ENCODE results near the gene ZGRF1. TPM values are rescaled to one million over a fixed set of nuclear protein-coding genes. Genes with fewer than 3 reads are reported as not detected.

Gene ZGRF1, protein sequence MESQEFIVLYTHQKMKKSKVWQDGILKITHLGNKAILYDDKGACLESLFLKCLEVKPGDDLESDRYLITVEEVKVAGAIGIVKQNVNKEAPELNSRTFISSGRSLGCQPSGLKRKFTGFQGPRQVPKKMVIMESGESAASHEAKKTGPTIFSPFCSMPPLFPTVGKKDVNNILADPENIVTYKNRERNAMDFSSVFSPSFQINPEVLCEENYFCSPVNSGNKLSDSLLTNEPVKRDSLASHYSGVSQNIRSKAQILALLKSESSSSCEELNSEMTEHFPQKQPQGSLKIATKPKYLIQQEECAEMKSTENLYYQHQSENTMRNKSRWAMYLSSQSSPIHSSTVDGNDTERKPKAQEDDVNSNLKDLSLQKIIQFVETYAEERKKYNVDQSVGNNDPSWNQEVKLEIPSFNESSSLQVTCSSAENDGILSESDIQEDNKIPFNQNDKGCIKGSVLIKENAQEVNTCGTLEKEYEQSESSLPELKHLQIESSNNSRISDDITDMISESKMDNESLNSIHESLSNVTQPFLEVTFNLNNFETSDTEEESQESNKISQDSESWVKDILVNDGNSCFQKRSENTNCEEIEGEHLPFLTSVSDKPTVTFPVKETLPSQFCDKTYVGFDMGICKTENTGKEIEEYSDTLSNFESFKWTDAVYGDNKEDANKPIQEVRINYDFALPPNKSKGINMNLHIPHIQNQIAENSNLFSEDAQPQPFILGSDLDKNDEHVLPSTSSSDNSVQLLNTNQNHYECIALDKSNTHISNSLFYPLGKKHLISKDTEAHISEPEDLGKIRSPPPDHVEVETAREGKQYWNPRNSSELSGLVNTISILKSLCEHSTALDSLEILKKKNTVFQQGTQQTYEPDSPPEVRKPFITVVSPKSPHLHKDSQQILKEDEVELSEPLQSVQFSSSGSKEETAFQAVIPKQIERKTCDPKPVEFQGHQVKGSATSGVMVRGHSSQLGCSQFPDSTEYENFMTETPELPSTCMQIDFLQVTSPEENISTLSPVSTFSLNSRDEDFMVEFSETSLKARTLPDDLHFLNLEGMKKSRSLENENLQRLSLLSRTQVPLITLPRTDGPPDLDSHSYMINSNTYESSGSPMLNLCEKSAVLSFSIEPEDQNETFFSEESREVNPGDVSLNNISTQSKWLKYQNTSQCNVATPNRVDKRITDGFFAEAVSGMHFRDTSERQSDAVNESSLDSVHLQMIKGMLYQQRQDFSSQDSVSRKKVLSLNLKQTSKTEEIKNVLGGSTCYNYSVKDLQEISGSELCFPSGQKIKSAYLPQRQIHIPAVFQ (N-terminal part only)
- 1 to 10 TPM in 3 of 4 donors, under 1 TPM in 1; 0.55 to 2.9 (median 1.8) TPM for total RNA-seq

DNA sequence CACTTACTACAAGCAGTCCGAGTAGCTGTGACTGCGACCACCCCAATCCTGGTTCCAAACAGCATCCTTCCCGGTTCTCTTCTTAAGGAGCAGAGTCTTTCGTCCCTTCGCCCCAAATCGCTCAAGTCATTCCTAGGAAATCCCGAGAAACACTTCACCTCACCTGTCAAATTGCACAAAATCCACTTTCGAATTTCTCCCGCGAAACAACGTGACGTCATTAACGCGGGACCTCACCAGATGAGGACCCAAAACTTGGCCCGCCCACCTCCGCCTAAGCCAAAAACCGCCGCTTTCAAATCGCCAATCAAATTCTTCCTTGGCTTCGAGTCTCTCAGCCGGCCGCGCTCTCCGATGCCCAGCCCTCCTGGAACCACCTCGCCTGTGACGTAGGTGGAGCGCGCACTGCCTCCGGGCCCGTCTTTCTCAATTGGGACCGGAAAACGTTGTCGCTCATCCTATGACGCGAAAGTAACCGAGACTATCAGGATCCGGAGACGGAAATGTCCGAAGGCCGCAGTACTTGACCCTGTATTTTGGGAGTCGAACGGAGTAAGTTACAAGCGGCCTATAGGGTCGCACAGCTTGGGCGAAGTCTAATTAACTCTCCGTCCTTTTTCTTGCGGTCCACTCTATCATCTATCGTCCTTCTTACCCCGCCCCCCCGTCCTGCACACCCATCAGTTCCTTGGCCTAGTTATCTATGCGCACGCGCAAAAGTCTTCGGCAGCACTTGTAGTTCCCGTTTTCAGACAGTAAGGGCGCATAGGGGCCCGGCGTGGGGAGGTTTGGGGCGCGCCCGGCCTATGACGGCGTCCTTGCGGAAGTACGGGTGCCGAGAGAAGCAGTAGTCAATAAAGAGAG, at the start of gene ZGRF1, which contains the start of gene LARP7:
ZGRF1 (minus strand) TSS at position 222 of the 864 bp plus-strand sequence. CDS start 3,733 bp downstream, outside the sequence.
LARP7 (plus strand) TSS at position 456 of the 864 bp plus-strand sequence. CDS start 7,527 bp downstream, outside the sequence.
- H3K27ac ChIP-seq, result peak within 1 kb of the TSS; percentile 87 to 93 (median 91)
- peak within 1 kb of the TSS; percentile 66 to 86 (median 72) for H3K4me3 ChIP-seq
- H3K9me3 ChIP-seq, result no peaks in the 10 kb centered on the region
- peaks cover 34 to 41% of the 10 kb centered on the region in 2 donors for H3K4me1 ChIP-seq
- no peaks in the 10 kb centered on the region for H3K27me3 ChIP-seq
- DNase-seq (peak; percentile 97 to 98), ATAC-seq (peak; percentile 96 to 97)
- TF ChIP-seq POLR2A (IDR thresholded peaks at IDR 0.05), result peak; percentile 49 to 52
- TF ChIP-seq, protein P1, sequence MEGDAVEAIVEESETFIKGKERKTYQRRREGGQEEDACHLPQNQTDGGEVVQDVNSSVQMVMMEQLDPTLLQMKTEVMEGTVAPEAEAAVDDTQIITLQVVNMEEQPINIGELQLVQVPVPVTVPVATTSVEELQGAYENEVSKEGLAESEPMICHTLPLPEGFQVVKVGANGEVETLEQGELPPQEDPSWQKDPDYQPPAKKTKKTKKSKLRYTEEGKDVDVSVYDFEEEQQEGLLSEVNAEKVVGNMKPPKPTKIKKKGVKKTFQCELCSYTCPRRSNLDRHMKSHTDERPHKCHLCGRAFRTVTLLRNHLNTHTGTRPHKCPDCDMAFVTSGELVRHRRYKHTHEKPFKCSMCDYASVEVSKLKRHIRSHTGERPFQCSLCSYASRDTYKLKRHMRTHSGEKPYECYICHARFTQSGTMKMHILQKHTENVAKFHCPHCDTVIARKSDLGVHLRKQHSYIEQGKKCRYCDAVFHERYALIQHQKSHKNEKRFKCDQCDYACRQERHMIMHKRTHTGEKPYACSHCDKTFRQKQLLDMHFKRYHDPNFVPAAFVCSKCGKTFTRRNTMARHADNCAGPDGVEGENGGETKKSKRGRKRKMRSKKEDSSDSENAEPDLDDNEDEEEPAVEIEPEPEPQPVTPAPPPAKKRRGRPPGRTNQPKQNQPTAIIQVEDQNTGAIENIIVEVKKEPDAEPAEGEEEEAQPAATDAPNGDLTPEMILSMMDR (IDR thresholded peaks at IDR 0.05 in 4 of 5, conservative IDR thresholded peaks at IDR 0.05 in 1 of 5), result peak; percentile 92 to 100 (median 99)
- H3K36me3 ChIP-seq, result no peaks in the 10 kb centered on the region
- intact Hi-C loops (cut with DNase I; ENCODE audit: low total_unique reads), result loop anchor here (1.0 to 5.0 kb wide), 6 partner anchors 35 to 406 kb away; partner anchors contain the start of gene AP1AR
- in situ Hi-C loops (cut with MboI; ENCODE audit: low sequenced_read_pairs in 4 of 4), result loop anchor here (5.0 to 25.0 kb wide), 3 partner anchors 125 to 300 kb away; no protein-coding TSS in a partner anchor

DNA sequence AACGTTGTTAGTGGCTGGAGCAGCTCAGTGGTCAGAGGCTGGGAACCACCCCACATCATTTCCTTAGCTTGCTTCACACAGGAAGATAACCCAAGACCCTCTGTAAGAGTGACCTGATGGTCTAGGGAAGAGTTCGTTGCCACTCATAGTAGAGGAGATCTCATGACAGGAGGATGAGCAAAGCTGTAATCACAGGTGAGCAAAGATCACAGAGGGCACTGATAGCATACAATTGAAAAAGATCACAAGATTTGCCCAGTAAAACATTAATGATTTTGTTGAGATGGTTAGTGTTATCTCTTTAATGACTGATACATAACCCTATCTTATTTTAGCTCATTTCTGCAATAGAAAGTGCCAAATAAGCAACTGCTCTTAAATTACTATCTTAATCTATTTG, 44.3 kb upstream of the ZGRF1 start:
- in situ Hi-C loops (cut with MboI; ENCODE audit: low sequenced_read_pairs in 4 of 4), result no loop called here
- H3K4me1 ChIP-seq, result peaks cover 0 to 7% of the 10 kb centered on the region in 2 donors
- no peak for ATAC-seq

DNA sequence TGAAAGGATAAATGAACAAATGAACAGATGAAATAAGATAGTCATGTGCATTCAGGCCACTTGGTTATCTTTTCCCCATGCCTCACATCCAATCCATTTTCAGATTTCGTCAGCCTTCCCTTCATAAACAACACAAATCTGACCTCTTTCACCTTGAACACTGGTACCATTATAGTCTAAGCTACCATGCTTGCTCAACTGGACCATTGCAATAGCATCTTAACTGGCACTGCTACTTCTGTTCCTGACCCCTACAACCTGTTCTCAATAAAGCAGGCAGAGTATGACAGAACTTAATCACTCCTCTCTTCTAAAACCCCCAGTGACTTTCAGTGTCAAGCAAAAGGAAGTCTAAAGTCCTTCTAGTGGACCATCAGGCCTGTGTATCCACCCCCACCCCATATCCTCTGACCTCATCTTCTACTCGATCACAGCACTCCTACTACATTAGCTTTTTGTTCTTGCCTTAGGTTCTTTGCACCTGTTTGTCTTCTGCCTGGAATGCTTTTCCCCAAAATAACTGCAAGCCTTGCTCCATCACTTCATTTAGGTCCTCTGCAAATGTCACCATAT, 40.9 kb upstream of the ZGRF1 start:
- no peak for TF ChIP-seq POLR2A (IDR thresholded peaks at IDR 0.05)
- TF ChIP-seq, protein P1 (IDR thresholded peaks at IDR 0.05 in 4 of 5, conservative IDR thresholded peaks at IDR 0.05 in 1 of 5), result no peak
- intact Hi-C loops (cut with DNase I; ENCODE audit: low total_unique reads), result no loop called here
- peaks cover 19 to 26% of the 10 kb centered on the region in 2 donors for H3K4me1 ChIP-seq
- DNase-seq (no peak), ATAC-seq (no peak)
- no peak overlapping the region for H3K4me3 ChIP-seq
- H3K9me3 ChIP-seq, result no peaks in the 10 kb centered on the region
- in situ Hi-C loops (cut with MboI; ENCODE audit: low sequenced_read_pairs in 4 of 4), result no loop called here
- no peaks in the 10 kb centered on the region for H3K27me3 ChIP-seq
- H3K36me3 ChIP-seq, result no peaks in the 10 kb centered on the region
- H3K27ac ChIP-seq, result no peak overlapping the region

More for the DNA sequence above, 44.3 kb upstream of the ZGRF1 start:
- H3K27ac ChIP-seq, result no peak overlapping the region
- no peaks in the 10 kb centered on the region for H3K27me3 ChIP-seq
- TF ChIP-seq POLR2A (IDR thresholded peaks at IDR 0.05), result no peak
- TF ChIP-seq, protein P1 (IDR thresholded peaks at IDR 0.05 in 4 of 5, conservative IDR thresholded peaks at IDR 0.05 in 1 of 5), result no peak
- H3K36me3 ChIP-seq, result no peaks in the 10 kb centered on the region
- intact Hi-C loops (cut with DNase I; ENCODE audit: low total_unique reads), result no loop called here
- no peak overlapping the region for H3K4me3 ChIP-seq
- DNase-seq, result no peak
- H3K9me3 ChIP-seq, result no peaks in the 10 kb centered on the region
